Renal cortex interstitium (tissue), 11 donors: ENCODE data around the gene PCDHGA2. TPM values are rescaled to one million over a fixed set of nuclear protein-coding genes. Genes with fewer than 3 reads are reported as not detected.
"Not testable (repeated sequence)": the region's sequence is repeated elsewhere in the genome, so short reads cannot be mapped to it uniquely, and the experiment has no call there.

ENCODE experiments used
- DNase-seq, 11 donors: peaks; one replicate each; pipeline ENCODE4 v3.0.0-alpha.2; 2013; ENCODE audit warnings: low read depth in 9 of 11, low spot score in 4 of 11; ENCODE audit errors: extremely low read depth in 1 of 11
- polyA plus RNA-seq, 3 donors: library from polyadenylated mRNA; unstranded; fragments of 120-200 nt; gene quantifications; one replicate each; pipeline ENCODE4 v1.2.1, GENCODE V29; 2013; ENCODE audit not compliant: insufficient read length in 3 of 3

Gene PCDHGA2
- polyA plus RNA-seq, 3 donors, result 6.0 to 7.9 (median 6.1) TPM

- not testable (repeated sequence) for DNase-seq
Measured at GRCh38 chr5:141340781-141341354, 2.3 kb downstream of the PCDHGA2 start.

DNA sequence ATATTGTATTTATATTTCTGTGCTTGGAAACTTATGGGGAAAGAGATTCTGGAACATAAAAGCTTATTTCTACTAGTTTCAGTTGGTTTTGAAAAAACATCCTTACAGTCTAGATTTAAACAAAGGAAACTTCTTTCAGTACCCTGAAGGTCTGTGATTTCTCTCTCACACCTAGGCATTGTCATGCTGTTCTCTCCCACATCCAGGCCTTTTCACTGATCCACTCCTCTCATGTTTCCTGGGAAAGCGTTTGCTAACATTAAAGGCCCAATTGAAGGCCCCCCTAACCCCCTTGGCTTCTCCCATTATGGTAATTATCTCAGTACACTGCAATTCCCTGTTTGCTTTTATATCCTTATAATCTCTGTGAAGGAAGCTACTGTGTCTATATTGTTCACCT is 4.2 kb downstream of the PCDHGA2 start:
- no peak for DNase-seq

DNA sequence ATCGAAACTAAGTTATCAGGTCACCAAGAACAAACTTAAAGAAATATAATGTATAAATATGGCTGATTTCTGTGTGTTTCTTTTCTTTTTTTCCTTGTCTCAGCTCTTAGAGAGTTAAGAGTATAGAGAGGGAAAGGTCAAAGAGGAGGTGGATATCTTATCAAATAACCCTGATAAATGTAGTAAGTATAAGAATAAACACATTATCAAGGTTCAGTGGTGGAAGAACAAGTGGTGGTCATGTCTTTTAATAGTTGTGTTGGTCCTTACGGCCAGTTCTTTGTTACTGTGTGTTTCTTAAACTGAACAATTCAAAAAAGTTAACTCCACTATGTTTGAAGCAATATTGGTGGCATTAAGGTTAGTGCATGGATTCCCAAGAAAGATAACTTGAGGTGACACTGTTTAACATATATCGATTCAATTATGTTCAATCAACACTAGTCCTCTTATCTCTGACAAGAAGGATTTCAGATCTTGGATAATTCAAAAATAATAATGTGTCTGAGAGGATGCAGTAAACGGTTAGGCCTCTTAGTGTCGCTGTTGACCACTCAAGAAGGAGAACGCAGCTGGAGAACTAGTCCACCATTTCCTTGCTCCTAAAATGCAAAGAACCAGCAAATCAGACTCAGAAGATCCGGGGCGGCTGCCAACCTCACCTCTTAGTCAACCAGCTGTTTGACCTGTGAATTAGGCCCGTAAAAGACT is 4.8 kb downstream of the PCDHGA2 start, which contains the start of gene PCDHGA3:
Gene PCDHGA3, plus strand, starts transcription at position 588 of the 711 bp plus-strand sequence. CDS start 205 bp downstream, outside the sequence.
- DNase-seq, result no peak

GRCh38 chr5:141343953-141344463 is 5.4 kb downstream of the PCDHGA2 start:
- DNase-seq, result no peak

DNA sequence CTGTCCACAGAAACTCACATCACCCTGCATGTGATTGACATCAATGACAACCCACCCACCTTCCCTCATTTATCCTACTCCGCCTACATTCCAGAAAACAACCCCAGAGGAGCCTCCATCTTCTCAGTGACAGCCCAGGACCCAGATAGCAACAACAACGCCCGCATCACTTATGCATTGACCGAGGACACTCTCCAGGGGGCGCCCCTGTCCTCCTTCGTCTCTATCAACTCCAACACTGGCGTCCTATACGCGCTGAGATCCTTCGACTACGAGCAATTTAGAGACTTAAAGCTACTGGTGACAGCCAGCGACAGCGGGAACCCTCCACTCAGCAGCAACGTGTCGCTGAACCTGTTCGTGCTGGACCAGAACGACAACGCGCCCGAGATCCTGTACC is 6.8 kb downstream of the PCDHGA2 start:
- no peak for DNase-seq

GRCh38 chr5:141346017-141346416 is 7.5 kb downstream of the PCDHGA2 start:
- DNase-seq, result not testable (repeated sequence)

GRCh38 chr5:141349917-141350619 is 11.5 kb downstream of the PCDHGA2 start, which contains the start of gene PCDHGB1:
TSS of gene PCDHGB1 (plus strand) at chr5:141350099. CDS start at chr5:141350261, 162 bp downstream.
- DNase-seq, result no peak

DNA sequence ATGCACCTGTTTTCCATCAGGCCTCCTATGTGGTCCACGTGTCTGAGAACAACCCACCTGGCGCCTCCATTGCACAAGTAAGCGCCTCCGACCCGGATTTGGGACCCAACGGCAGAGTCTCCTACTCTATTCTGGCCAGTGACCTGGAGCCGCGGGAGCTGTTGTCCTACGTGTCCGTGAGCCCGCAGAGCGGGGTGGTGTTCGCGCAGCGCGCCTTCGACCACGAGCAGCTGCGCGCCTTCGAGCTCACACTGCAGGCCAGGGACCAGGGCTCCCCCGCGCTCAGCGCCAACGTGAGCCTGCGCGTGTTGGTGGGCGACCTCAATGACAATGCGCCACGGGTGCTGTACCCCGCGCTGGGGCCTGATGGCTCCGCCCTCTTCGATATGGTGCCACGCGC is 13.0 kb downstream of the PCDHGA2 start:
- DNase-seq, result no peak

GRCh38 chr5:141354900-141355469 is 16.4 kb downstream of the PCDHGA2 start, which contains the start of gene PCDHGA4:
TSS of gene PCDHGA4 (plus strand) at chr5:141355021. CDS start at chr5:141355108, 87 bp downstream.
- DNase-seq, result no peak

- no peak for DNase-seq
Measured at GRCh38 chr5:141355641-141356040, 17.1 kb downstream of the PCDHGA2 start.

DNA sequence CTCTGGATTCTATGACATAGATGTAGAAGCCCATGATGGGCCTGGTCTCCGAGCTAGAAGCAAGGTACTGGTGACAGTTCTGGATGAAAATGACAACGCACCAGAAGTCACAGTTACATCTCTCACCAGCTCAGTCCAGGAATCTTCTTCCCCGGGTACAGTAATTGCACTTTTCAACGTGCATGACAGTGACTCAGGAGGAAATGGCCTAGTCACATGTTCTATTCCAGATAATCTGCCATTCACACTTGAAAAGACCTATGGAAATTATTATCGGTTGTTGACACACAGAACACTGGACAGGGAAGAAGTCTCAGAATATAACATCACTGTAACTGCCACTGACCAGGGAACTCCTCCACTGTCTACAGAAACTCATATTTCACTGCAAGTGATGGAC is 17.6 kb downstream of the PCDHGA2 start:
- no peak for DNase-seq

GRCh38 chr5:141356950-141357349 is 18.4 kb downstream of the PCDHGA2 start:
- DNase-seq, result no peak

DNA sequence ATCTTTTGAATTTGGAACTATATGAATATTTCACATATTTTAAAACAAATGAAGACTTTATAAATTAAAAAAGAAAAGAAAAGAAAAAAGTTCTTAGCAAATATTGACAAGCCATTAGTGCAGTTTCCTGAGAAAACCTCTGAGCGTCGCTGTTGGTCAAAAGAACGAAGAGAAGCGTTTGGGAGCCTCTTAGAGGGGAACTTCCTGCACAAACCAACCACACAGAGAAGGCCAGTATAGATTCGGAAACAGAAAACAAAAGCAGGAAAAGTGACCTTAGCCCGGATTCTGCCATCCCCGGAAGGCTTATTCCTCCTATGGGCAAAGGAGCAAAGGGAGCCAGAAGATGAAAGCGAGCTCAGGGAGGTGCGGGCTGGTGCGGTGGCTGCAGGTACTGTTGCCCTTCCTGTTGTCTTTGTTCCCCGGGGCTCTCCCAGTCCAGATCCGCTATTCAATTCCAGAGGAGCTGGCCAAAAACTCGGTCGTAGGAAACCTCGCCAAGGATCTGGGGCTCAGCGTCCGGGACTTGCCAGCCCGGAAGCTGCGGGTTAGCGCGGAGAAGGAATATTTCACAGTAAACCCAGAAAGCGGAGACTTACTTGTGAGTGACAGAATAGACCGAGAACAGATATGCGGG is 21.3 kb downstream of the PCDHGA2 start, which contains the start of gene PCDHGB2:
Gene PCDHGB2, plus strand, starts transcription at position 205 of the 637 bp plus-strand sequence. Its CDS starts 142 bp downstream, at position 347.
- no peak for DNase-seq

DNA sequence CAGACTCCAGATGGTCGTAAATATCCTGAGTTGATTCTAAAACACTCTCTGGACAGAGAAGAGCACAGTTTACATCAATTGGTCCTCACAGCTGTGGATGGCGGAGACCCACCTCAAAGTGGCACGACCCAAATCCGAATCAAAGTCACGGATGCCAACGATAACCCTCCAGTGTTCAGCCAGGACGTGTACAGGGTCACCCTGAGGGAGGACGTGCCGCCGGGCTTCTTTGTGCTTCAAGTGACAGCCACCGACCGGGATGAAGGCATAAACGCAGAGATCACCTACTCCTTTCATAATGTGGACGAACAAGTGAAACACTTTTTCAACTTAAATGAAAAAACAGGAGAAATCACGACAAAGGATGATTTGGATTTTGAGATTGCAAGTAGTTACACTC is 22.1 kb downstream of the PCDHGA2 start:
- DNase-seq, result no peak

GRCh38 chr5:141362719-141363118 is 24.2 kb downstream of the PCDHGA2 start:
- no peak for DNase-seq

DNA sequence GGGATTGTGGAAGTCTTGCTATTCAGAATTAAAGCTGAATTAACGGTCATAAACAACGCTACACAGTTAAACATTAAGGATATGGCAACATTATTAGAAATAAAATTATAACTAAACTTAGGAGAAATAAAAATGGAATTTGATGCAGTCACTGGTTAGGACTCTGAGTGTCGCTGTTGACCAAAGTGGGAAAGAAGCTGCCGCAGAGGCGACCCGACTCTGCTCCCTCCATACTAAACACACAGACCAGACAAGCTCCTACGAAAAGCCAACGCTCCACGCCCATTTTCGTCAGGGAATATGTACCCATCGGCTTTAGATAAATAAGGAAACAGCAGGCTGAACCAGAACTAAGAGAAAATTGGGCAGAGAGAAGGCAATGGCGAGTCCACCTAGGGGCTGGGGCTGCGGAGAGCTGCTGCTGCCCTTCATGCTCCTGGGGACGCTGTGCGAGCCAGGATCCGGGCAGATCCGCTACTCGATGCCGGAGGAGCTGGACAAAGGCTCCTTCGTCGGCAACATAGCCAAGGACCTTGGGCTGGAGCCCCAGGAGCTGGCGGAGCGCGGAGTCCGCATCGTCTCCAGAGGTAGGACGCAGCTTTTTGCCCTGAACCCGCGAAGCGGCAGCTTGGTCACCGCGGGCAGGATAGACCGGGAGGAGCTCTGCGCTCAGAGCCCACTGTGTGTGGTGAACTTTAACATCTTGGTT is 25.5 kb downstream of the PCDHGA2 start, which contains the start of gene PCDHGA5:
Gene PCDHGA5, plus strand, starts transcription at position 211 of the 709 bp plus-strand sequence. Its CDS starts 169 bp downstream, at position 380.
- no peak for DNase-seq

DNA sequence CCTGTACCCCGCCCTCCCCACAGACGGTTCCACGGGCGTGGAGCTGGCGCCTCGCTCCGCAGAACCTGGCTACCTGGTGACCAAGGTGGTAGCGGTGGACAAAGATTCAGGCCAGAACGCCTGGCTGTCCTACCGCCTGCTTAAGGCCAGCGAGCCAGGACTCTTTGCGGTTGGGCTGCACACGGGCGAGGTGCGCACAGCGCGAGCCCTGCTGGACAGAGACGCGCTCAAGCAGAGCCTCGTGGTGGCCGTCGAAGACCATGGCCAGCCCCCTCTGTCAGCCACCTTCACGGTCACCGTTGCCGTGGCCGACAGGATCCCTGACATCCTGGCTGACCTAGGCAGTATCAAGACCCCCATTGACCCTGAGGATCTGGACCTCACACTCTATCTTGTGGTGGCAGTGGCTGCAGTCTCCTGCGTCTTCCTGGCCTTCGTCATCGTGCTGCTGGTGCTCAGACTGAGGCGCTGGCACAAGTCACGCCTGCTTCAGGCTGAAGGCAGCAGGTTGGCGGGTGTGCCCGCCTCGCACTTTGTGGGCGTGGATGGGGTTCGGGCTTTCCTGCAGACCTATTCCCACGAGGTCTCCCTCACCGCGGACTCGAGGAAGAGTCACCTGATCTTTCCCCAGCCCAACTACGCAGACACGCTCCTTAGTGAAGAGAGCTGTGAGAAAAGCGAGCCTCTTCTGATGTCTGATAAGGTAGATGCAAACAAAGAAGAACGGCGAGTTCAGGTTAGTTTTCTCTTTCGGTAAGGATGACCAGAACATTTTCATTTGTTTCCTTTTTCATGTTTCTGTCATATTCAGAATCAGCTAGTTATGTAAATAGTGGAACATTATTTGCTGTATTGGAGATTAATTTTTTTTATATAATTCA is 27.7 kb downstream of the PCDHGA2 start:
- DNase-seq, result no peak
